ENCODE results near the gene CDH23.

CDH23 gene

GRCh38 chr10:71685554-71686232 lies 289.0 kb downstream of the CDH23 start:
- H3K4me3 Mint-ChIP-seq = no peak overlapping the region
- peaks cover 15% of the 10 kb centered on the region for H3K27me3 Mint-ChIP-seq (ENCODE audit: low read depth, poor library complexity)

GRCh38 chr10:71687077-71687476 lies 290.4 kb downstream of the CDH23 start:
- Mint-ChIP-seq H3K27ac (no peak overlapping the region), H3K9me3 (peaks cover 12% of the 10 kb centered on the region), H3K27me3 (ENCODE audit: low read depth, poor library complexity) (peaks cover 9% of the 10 kb centered on the region), H3K36me3 (ENCODE audit: low read depth) (peaks cover 5% of the 10 kb centered on the region), H3K4me1 (peaks cover 15% of the 10 kb centered on the region), H3K4me3 (no peak overlapping the region)
- no peak for DNase-seq
- TF ChIP-seq, protein P1, sequence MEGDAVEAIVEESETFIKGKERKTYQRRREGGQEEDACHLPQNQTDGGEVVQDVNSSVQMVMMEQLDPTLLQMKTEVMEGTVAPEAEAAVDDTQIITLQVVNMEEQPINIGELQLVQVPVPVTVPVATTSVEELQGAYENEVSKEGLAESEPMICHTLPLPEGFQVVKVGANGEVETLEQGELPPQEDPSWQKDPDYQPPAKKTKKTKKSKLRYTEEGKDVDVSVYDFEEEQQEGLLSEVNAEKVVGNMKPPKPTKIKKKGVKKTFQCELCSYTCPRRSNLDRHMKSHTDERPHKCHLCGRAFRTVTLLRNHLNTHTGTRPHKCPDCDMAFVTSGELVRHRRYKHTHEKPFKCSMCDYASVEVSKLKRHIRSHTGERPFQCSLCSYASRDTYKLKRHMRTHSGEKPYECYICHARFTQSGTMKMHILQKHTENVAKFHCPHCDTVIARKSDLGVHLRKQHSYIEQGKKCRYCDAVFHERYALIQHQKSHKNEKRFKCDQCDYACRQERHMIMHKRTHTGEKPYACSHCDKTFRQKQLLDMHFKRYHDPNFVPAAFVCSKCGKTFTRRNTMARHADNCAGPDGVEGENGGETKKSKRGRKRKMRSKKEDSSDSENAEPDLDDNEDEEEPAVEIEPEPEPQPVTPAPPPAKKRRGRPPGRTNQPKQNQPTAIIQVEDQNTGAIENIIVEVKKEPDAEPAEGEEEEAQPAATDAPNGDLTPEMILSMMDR (IDR thresholded peaks at IDR 0.05) = no peak

More at GRCh38 chr10:71685554-71686232, 289.0 kb downstream of the CDH23 start:
- Mint-ChIP-seq H3K36me3 (ENCODE audit: low read depth) (peaks cover 5% of the 10 kb centered on the region), H3K27ac (no peak overlapping the region), H3K4me1 (peaks cover 15% of the 10 kb centered on the region), H3K9me3 (peaks cover 7% of the 10 kb centered on the region)
- DNase-seq = no peak
- TF ChIP-seq, protein P1 (IDR thresholded peaks at IDR 0.05) = no peak

- DNase-seq = no peak
- peaks cover 9% of the 10 kb centered on the region for H3K27me3 Mint-ChIP-seq (ENCODE audit: low read depth, poor library complexity)
- no peak overlapping the region for H3K27ac Mint-ChIP-seq
- peaks cover 5% of the 10 kb centered on the region for H3K36me3 Mint-ChIP-seq (ENCODE audit: low read depth)
- no peak overlapping the region for H3K4me3 Mint-ChIP-seq
- peaks cover 15% of the 10 kb centered on the region for H3K4me1 Mint-ChIP-seq
- TF ChIP-seq, protein P1 (IDR thresholded peaks at IDR 0.05) = no peak
- peaks cover 12% of the 10 kb centered on the region for H3K9me3 Mint-ChIP-seq
Observed at GRCh38 chr10:71687480-71687879, 290.8 kb downstream of the CDH23 start.

DNA sequence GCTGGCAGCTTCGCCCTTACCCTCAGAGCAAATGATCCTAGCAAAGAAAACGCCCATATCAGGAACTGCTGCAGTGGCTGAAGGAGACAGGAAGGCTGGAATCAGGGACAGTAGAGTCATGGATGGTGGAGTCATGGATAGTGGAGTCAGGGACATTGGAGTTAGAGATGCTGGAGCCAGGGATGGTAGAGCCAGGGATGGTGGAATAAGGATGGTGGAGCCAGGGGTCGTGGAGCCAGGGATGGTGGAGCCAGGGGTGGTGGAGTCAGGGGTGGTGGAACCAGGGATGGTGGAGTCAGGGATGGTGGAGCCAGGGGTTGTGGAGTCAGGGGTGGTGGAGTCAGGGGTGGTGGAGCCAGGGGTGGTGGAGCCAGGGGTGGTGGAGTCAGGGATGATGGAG lies 291.5 kb downstream of the CDH23 start:
- Mint-ChIP-seq H3K27me3 (ENCODE audit: low read depth, poor library complexity) (peaks cover under 1% of the 10 kb centered on the region), H3K4me3 (no peak overlapping the region), H3K4me1 (peaks cover 15% of the 10 kb centered on the region), H3K27ac (peak overlapping the region; percentile 85), H3K36me3 (ENCODE audit: low read depth) (peaks cover 5% of the 10 kb centered on the region), H3K9me3 (peaks cover 12% of the 10 kb centered on the region)
- DNase-seq = no peak
- TF ChIP-seq, protein P1 (IDR thresholded peaks at IDR 0.05) = no peak

DNA sequence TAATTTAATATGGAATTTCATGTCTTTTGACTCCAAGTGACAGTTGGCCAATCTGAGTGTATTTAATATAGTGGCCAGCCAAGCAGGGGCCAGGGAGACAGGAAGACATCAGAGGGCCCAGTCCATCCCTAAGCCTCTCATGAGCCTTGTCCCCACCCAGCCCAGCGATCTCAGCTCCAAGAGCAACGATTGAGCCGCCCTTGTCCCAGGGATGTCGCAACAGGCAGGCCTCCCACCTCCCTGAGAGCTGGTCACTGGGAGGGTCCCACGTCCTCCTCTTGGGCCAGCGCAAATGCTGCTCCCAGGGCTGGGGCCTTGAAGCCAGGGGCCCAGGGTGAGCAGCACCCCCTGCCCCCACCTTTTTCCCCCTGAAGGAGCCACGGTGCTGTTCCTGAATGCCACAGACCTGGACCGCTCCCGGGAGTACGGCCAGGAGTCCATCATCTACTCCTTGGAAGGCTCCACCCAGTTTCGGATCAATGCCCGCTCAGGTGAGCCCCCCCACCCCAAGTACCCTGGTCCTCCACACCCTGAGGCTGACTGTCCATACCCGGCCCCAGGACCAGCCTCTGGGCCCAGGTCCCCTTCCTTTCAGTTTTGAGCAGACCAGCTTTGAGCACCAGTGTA lies 293.5 kb downstream of the CDH23 start:
- Mint-ChIP-seq H3K9me3 (peaks cover 12% of the 10 kb centered on the region), H3K27ac (no peak overlapping the region), H3K4me3 (no peak overlapping the region), H3K36me3 (ENCODE audit: low read depth) (peaks cover 5% of the 10 kb centered on the region), H3K4me1 (peaks cover 22% of the 10 kb centered on the region), H3K27me3 (ENCODE audit: low read depth, poor library complexity) (peaks cover 5% of the 10 kb centered on the region)
- TF ChIP-seq, protein P1 (IDR thresholded peaks at IDR 0.05) = no peak
- DNase-seq = no peak
